ENCODE measurements around the gene MKI67. TPM values are rescaled to one million over a fixed set of nuclear protein-coding genes. Genes with fewer than 3 reads are reported as not detected.

Gene MKI67
- total and polyA plus RNA-seq, 2 of the 4 experiments (the other 2 are of a cell fraction), result 13.5 to 36.4 TPM

DNA sequence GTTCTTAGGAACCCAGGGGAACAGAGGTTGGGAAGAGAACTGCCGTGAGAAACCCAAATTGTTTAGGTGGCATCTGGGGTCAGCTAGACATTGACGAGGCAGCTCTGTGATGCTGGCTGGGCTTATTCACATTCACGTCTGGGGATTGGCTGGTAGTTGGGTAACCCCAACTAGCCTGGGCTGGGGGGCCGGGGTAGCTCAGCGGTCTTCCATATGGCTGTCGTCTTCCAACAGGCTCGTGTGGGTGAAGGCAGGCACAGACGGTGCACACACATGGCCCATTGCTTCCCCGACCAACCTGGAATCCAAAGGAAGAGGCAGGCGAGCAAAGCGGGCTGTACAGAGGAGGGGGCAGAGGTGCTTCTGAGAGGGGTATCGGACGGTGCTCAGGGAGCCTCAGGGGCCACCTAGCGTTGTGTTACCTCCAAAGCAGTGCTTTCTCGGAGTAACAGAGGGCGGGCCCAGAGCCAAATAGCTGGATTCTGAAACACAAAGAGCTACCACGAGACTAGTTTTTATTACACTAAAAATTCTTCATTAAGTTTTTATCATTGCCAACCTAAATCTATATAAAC lies 34.5 kb downstream of the MKI67 start:
- Histone ChIP-seq H3K56ac (ENCODE audit: extremely low read depth, insufficient read depth, low read length) (no peak overlapping the region), H2BK120ac (ENCODE audit: low read depth, low read length) (no peak overlapping the region), H2BK20ac (ENCODE audit: low read depth, low read length) (no peak overlapping the region), H4K20me1 (ENCODE audit: insufficient read depth, low read length) (no peaks in the 10 kb centered on the region), H3K27ac (ENCODE audit: insufficient read depth, low read length) (no peak overlapping the region), H2AK5ac (ENCODE audit: low read depth, low read length) (no peak overlapping the region), H3K9me1 (ENCODE audit: insufficient read depth, low read length) (peaks cover 4% of the 10 kb centered on the region; the same call in 1 of the 2 replicates), H3K4me2 (ENCODE audit: low read depth, low read length) (no peak overlapping the region), H3K4ac (ENCODE audit: low read depth, low read length) (no peak overlapping the region), H3K27me3 (ENCODE audit: control insufficient read depth, insufficient read depth, low read length) (no peaks in the 10 kb centered on the region), H2AK9ac (replicated peaks; ENCODE audit: low read depth, low read length, poor library complexity) (no peak overlapping the region), H2BK15ac (ENCODE audit: low read depth, low read length) (no peak overlapping the region), H3K79me1 (ENCODE audit: low read depth in 1 of 2, low read length in 2 of 2) (peaks cover 0 to 2% of the 10 kb centered on the region in 2 experiments; a peak in 1 of 4 replicates), H3K9me3 (ENCODE audit: control insufficient read depth, insufficient read depth, low read length) (no peaks in the 10 kb centered on the region), H4K91ac (ENCODE audit: insufficient read depth, low read depth, low read length) (no peak overlapping the region), H2AFZ (replicated peaks; ENCODE audit: low read length, poor library complexity) (no peak overlapping the region), H4K5ac (ENCODE audit: low read depth, low read length) (no peak overlapping the region), H3K14ac (replicated peaks; ENCODE audit: low read depth, low read length) (no peak overlapping the region), H2BK5ac (ENCODE audit: low read depth, low read length, poor library complexity, severe bottlenecking) (no peak overlapping the region), H3K9ac (ENCODE audit: low read depth, low read length) (no peak overlapping the region), H3K4me1 (ENCODE audit: control insufficient read depth, insufficient read depth, low read length) (no peaks in the 10 kb centered on the region), H3K36me3 (ENCODE audit: control insufficient read depth, insufficient read depth, low read length) (no peaks in the 10 kb centered on the region), H4K8ac (ENCODE audit: low read depth in 2 of 2, low read length in 2 of 2) (no peak overlapping the region), H3K23ac (ENCODE audit: low read depth, low read length) (no peak overlapping the region), H3K18ac (ENCODE audit: low read depth, low read length) (no peak overlapping the region), H3K4me3 (ENCODE audit: insufficient read depth, low read depth, low read length) (no peak overlapping the region)
- BruUV-seq (replicated peaks), result no TSS peak
- ChIA-PET POLR2A (ENCODE audit: unreplicated experiment) (no interaction called here), CTCF (no interaction called here)
- no peak for TF ChIP-seq MAFK (IDR thresholded peaks at IDR 0.05; ENCODE audit: low read depth, low read length)
- TF ChIP-seq, protein P1, sequence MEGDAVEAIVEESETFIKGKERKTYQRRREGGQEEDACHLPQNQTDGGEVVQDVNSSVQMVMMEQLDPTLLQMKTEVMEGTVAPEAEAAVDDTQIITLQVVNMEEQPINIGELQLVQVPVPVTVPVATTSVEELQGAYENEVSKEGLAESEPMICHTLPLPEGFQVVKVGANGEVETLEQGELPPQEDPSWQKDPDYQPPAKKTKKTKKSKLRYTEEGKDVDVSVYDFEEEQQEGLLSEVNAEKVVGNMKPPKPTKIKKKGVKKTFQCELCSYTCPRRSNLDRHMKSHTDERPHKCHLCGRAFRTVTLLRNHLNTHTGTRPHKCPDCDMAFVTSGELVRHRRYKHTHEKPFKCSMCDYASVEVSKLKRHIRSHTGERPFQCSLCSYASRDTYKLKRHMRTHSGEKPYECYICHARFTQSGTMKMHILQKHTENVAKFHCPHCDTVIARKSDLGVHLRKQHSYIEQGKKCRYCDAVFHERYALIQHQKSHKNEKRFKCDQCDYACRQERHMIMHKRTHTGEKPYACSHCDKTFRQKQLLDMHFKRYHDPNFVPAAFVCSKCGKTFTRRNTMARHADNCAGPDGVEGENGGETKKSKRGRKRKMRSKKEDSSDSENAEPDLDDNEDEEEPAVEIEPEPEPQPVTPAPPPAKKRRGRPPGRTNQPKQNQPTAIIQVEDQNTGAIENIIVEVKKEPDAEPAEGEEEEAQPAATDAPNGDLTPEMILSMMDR (conservative IDR thresholded peaks at IDR 0.05; ENCODE audit: low read depth, low read length), result no peak
- no peak for TF ChIP-seq POLR2A (IDR thresholded peaks at IDR 0.05; ENCODE audit: low read depth, low read length)
- TF ChIP-seq, protein P2, sequence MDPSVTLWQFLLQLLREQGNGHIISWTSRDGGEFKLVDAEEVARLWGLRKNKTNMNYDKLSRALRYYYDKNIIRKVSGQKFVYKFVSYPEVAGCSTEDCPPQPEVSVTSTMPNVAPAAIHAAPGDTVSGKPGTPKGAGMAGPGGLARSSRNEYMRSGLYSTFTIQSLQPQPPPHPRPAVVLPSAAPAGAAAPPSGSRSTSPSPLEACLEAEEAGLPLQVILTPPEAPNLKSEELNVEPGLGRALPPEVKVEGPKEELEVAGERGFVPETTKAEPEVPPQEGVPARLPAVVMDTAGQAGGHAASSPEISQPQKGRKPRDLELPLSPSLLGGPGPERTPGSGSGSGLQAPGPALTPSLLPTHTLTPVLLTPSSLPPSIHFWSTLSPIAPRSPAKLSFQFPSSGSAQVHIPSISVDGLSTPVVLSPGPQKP (IDR thresholded peaks at IDR 0.05; ENCODE audit: borderline replicate concordance, low read depth, low read length), result no peak
- TF ChIP-seq MXI1 (IDR thresholded peaks at IDR 0.05; ENCODE audit: borderline replicate concordance, low read depth, low read length), result no peak
- TF ChIP-seq RCOR1 (IDR thresholded peaks at IDR 0.05; ENCODE audit: insufficient replicate concordance, low read length), result no peak
- TF ChIP-seq, protein P3, sequence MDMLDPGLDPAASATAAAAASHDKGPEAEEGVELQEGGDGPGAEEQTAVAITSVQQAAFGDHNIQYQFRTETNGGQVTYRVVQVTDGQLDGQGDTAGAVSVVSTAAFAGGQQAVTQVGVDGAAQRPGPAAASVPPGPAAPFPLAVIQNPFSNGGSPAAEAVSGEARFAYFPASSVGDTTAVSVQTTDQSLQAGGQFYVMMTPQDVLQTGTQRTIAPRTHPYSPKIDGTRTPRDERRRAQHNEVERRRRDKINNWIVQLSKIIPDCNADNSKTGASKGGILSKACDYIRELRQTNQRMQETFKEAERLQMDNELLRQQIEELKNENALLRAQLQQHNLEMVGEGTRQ (IDR thresholded peaks at IDR 0.05; ENCODE audit: low read depth, low read length), result no peak
- TF ChIP-seq RAD21 (IDR thresholded peaks at IDR 0.05; ENCODE audit: low read length), result no peak
- no peak for TF ChIP-seq MAZ (IDR thresholded peaks at IDR 0.05; ENCODE audit: borderline replicate concordance, low read depth, low read length)
- no peak for TF ChIP-seq SMC3 (IDR thresholded peaks at IDR 0.05; ENCODE audit: low read depth, low read length)
- TF ChIP-seq CEBPB (IDR thresholded peaks at IDR 0.05; ENCODE audit: low read depth, low read length), result no peak
- no peak for TF ChIP-seq NFE2L2 (IDR thresholded peaks at IDR 0.05; ENCODE audit: low read depth, low read length)
- no peak for TF ChIP-seq BHLHE40 (IDR thresholded peaks at IDR 0.05; ENCODE audit: low read depth, low read length)
- no peak for TF ChIP-seq RFX5 (IDR thresholded peaks at IDR 0.05; ENCODE audit: low read depth, low read length)
- TF ChIP-seq CHD1 (IDR thresholded peaks at IDR 0.05; ENCODE audit: low read depth, low read length), result no peak
- no peak for TF ChIP-seq FOS (IDR thresholded peaks at IDR 0.05; ENCODE audit: low read depth, low read length)
- dilution Hi-C loops (cut with HindIII; ENCODE audit: low sequenced_read_pairs, unreplicated experiment), result no loop called here
- 60% methylated on average over 1 of the region's 17 CpGs; no CpG with 5 or more reads in 1 of the 2 experiments for WGBS, 2 experiments (ENCODE audit: extremely low coverage in 2 of 2, insufficient read length in 1 of 2)
- in situ Hi-C loops (cut with MboI; ENCODE audit: low sequenced_read_pairs), result no loop called here
- no peak for DNase-seq
- intact Hi-C loops (cut with micrococcal nuclease), result no loop called here
- no peak for ATAC-seq (ENCODE audit: low read depth)
